SK-N-SH (cell line): ENCODE data around the gene SH3BGRL3. TPM values are rescaled to one million over a fixed set of nuclear protein-coding genes. Genes with fewer than 3 reads are reported as not detected.

Source experiments
- CTCF ChIA-PET: fragments of 300-600, 350-600 bp; formaldehyde crosslinking; extraction: SDS; loops from one replicate; lab custom pipeline; 2021; lab: Yijun Ruan, JAX
- POLR2A ChIA-PET: fragments of 350-600 bp; sonication (Branson Sonifier 250); formaldehyde crosslinking; extraction: SDS; loops from one replicate; lab custom pipeline; 2020; ENCODE audit warnings: antibody characterized with exemption, inconsistent platforms; lab: Yijun Ruan, JAX
- DNase-seq: peaks from one replicate; pipeline ENCODE4 v3.0.0; 2012
- H2AFZ ChIP-seq: fragments of 200-600 bp; sonication (generic); 2 replicates; pipeline ENCODE4 v1.8.1; 2016; ENCODE audit warnings: antibody characterized with exemption, mild to moderate bottlenecking, low read depth
- H3F3A ChIP-seq: fragments of 200-600 bp; sonication (generic); replicated peaks from 2 replicates; pipeline ENCODE3; 2016; ENCODE audit warnings: antibody characterized with exemption, mild to moderate bottlenecking; ENCODE audit not compliant: insufficient read depth
- H3K27ac ChIP-seq, 2 experiments: fragments of 200-500 bp in 1 of 2; fragments of 200-600 bp in 1 of 2; sonication (Bioruptor generic) in 1 of 2; sonication (generic), shearing (Covaris generic) in 1 of 2; 2 replicates each; pipeline versions ENCODE4 v1.5.1 to v1.6.1; 2014 to 2016; ENCODE audit warnings: low read depth in 2 of 2, inconsistent platforms in 1 of 2, low read length in 1 of 2, mild to moderate bottlenecking in 1 of 2, mixed read lengths in 1 of 2
- H3K27me3 ChIP-seq: fragments of 200-600 bp; sonication (generic), shearing (Covaris generic); 2 replicates; pipeline ENCODE4 v1.6.1; 2016; ENCODE audit warnings: mixed run types; ENCODE audit not compliant: insufficient read depth
- H3K36me3 ChIP-seq, 2 experiments: fragments of 200-500 bp in 1 of 2; fragments of 200-600 bp in 1 of 2; sonication (Bioruptor generic) in 1 of 2; sonication (generic) in 1 of 2; replicated peaks in 1 of 2; 2 replicates each; pipeline versions ENCODE3 to v1.5.1; 2014 to 2016; ENCODE audit warnings: low read length in 1 of 2, mild to moderate bottlenecking in 1 of 2; ENCODE audit not compliant: insufficient read depth in 2 of 2, control insufficient read depth in 1 of 2
- H3K4me1 ChIP-seq, 2 experiments: fragments of 200-500 bp in 1 of 2; fragments of 200-600 bp in 1 of 2; sonication (Bioruptor generic) in 1 of 2; sonication (generic), shearing (Covaris generic) in 1 of 2; 2 replicates each; pipeline versions ENCODE4 v1.5.1 to v1.6.1; 2014 to 2016; ENCODE audit warnings: low read depth in 1 of 2, low read length in 1 of 2, mixed run types in 1 of 2; ENCODE audit not compliant: insufficient read depth in 2 of 2, control insufficient read depth in 1 of 2
- H3K4me2 ChIP-seq: fragments of 200-600 bp; sonication (generic), shearing (Covaris generic); 2 replicates; pipeline ENCODE4 v1.6.1; 2017; ENCODE audit warnings: mixed run types
- H3K4me3 ChIP-seq, 2 experiments: fragments of 200-500 bp in 1 of 2; fragments of 200-600 bp in 1 of 2; sonication (Bioruptor generic) in 1 of 2; sonication (generic), shearing (Covaris generic) in 1 of 2; 2 replicates each; pipeline versions ENCODE4 v1.5.1 to v1.8.1; 2014 to 2016; ENCODE audit warnings: low read depth in 2 of 2, inconsistent platforms in 1 of 2, low read length in 1 of 2, mild to moderate bottlenecking in 1 of 2, mixed read lengths in 1 of 2, moderate library complexity in 1 of 2
- H3K79me2 ChIP-seq: fragments of 200-600 bp; sonication (generic); 2 replicates; pipeline ENCODE4 v1.8.1; 2017; ENCODE audit warnings: mild to moderate bottlenecking; ENCODE audit not compliant: insufficient read depth
- H3K9ac ChIP-seq: fragments of 200-600 bp; sonication (generic); 2 replicates; pipeline ENCODE4 v1.6.1; 2017; ENCODE audit warnings: mixed run types
- H3K9me2 ChIP-seq: fragments of 200-600 bp; sonication (generic); 2 replicates; pipeline ENCODE4 v1.6.1; 2017; ENCODE audit warnings: mixed run types
- H3K9me3 ChIP-seq: fragments of 200-600 bp; sonication (generic); 2 replicates; pipeline ENCODE4 v1.6.1; 2017; ENCODE audit warnings: mixed run types, mild to moderate bottlenecking, moderate library complexity
- H4K20me1 ChIP-seq: fragments of 200-600 bp; sonication (generic); 2 replicates; pipeline ENCODE4 v1.6.1; 2017; ENCODE audit warnings: mild to moderate bottlenecking, mixed run types; ENCODE audit not compliant: insufficient read depth
- EP300 ChIP-seq, 2 experiments: IDR thresholded peaks; 2 replicates each; pipeline versions ENCODE4 v1.4.0 to v1.6.1; 2012; ENCODE audit warnings: borderline replicate concordance in 1 of 2, low read depth in 1 of 2, low read length in 1 of 2
- EZH2phosphoT487 ChIP-seq: fragments of 200-600 bp; sonication (generic); IDR thresholded peaks from 2 replicates; pipeline ENCODE4 v1.6.1; 2017; ENCODE audit warnings: low read depth, mixed run types, mild to moderate bottlenecking, antibody characterized with exemption, moderate library complexity, borderline replicate concordance
- FOSL2 ChIP-seq: IDR thresholded peaks from 2 replicates; pipeline ENCODE4 v1.4.0; 2012; ENCODE audit warnings: low read depth, mild to moderate bottlenecking, moderate library complexity, borderline replicate concordance
- FOXM1 ChIP-seq: IDR thresholded peaks from 2 replicates; pipeline ENCODE4 v1.4.0; 2012; ENCODE audit warnings: low read depth, mild to moderate bottlenecking
- RFX5 ChIP-seq: IDR thresholded peaks from 2 replicates; pipeline ENCODE4 v1.6.1; 2012; ENCODE audit warnings: mild to moderate bottlenecking, improper control_type of control experiment, low read length
- RXRA ChIP-seq: IDR thresholded peaks from 2 replicates; pipeline ENCODE4 v1.4.0; 2012; ENCODE audit warnings: low read depth, mild to moderate bottlenecking, borderline replicate concordance
- SMC3 ChIP-seq: IDR thresholded peaks from 2 replicates; pipeline ENCODE4 v1.6.1; 2012; ENCODE audit warnings: low read depth, low read length, improper control_type of control experiment
- ZBTB33 ChIP-seq: IDR thresholded peaks from 2 replicates; pipeline ENCODE4 v1.4.0; 2012; ENCODE audit warnings: low read depth, borderline replicate concordance
- WGBS: methylation state at CpG from one replicate; pipeline ENCODE4 v1.1.6; 2017; ENCODE audit warnings: low lambda C conversion rate; 5-methylcytosine and 5-hydroxymethylcytosine counted together
- polyA plus RNA-seq, 3 experiments: library from polyadenylated mRNA; depleted of rRNA; stranded (reverse); fragments of >200 nt; gene quantifications; 2 replicates each; pipeline ENCODE4 v1.2.3, GENCODE V29; 2012
- TF ChIP-seq, protein P1 (sequence below): IDR thresholded peaks from 2 replicates; pipeline ENCODE4 v1.6.1; 2012; ENCODE audit warnings: mild to moderate bottlenecking, low read depth, low read length, moderate library complexity
- TF ChIP-seq, protein P2 (sequence below): IDR thresholded peaks from 2 replicates; pipeline ENCODE4 v1.4.0; 2012; ENCODE audit warnings: low read depth
- TF ChIP-seq, protein P3 (sequence below): fragments of 200-600 bp; sonication (generic); IDR thresholded peaks from 2 replicates; pipeline ENCODE4 v1.6.1; 2017; ENCODE audit warnings: antibody characterized with exemption, mild to moderate bottlenecking, moderate library complexity

Gene SH3BGRL3
- polyA plus RNA-seq, 1 of the 3 experiments (the other 2 are of a cell fraction): 202 TPM

- TF ChIP-seq, protein P1, sequence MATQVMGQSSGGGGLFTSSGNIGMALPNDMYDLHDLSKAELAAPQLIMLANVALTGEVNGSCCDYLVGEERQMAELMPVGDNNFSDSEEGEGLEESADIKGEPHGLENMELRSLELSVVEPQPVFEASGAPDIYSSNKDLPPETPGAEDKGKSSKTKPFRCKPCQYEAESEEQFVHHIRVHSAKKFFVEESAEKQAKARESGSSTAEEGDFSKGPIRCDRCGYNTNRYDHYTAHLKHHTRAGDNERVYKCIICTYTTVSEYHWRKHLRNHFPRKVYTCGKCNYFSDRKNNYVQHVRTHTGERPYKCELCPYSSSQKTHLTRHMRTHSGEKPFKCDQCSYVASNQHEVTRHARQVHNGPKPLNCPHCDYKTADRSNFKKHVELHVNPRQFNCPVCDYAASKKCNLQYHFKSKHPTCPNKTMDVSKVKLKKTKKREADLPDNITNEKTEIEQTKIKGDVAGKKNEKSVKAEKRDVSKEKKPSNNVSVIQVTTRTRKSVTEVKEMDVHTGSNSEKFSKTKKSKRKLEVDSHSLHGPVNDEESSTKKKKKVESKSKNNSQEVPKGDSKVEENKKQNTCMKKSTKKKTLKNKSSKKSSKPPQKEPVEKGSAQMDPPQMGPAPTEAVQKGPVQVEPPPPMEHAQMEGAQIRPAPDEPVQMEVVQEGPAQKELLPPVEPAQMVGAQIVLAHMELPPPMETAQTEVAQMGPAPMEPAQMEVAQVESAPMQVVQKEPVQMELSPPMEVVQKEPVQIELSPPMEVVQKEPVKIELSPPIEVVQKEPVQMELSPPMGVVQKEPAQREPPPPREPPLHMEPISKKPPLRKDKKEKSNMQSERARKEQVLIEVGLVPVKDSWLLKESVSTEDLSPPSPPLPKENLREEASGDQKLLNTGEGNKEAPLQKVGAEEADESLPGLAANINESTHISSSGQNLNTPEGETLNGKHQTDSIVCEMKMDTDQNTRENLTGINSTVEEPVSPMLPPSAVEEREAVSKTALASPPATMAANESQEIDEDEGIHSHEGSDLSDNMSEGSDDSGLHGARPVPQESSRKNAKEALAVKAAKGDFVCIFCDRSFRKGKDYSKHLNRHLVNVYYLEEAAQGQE: no peak
- TF ChIP-seq EP300 (IDR thresholded peaks at IDR 0.05; ENCODE audit: borderline replicate concordance in 1 of 2, low read depth in 1 of 2, low read length in 1 of 2): no peak
- TF ChIP-seq RFX5: no peak
- no peak for TF ChIP-seq EZH2phosphoT487
- no peak for TF ChIP-seq FOXM1
- TF ChIP-seq ZBTB33: no peak
These were observed 4.1 kb upstream of the SH3BGRL3 start (continued) for GRCh38 chr1:26275580-26276431.

DNA sequence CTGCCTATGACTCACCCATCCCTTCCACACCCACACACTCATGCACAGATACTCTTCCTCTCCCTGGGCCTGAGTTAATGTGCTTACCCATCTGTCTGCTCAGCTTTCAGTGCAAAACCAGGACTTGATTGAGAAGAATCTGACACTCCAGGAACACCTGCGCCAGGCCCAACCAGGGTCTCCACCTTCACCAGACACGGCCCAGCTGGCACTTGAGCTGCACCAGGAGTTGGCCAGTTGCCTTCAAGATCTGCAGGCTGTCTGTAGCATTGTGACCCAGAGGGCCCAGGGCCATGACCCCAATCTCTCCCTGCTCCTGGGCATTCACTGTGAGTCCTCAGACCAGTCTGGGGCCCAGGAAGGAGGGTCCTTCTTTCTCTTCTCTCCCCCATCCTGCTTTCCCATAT, 3.5 kb upstream of the SH3BGRL3 start:
- Histone ChIP-seq H3K27me3 (no peaks in the 10 kb centered on the region), H2AFZ (no peak overlapping the region), H3K9me3 (no peaks in the 10 kb centered on the region), H3K36me3 (peaks cover 9 to 33% of the 10 kb centered on the region in 2 experiments), H3K27ac (peak overlapping the region; percentile 71 to 87), H3K4me2 (peak overlapping the region; percentile 74), H3K9me2 (no peaks in the 10 kb centered on the region), H3F3A (peaks cover 51% of the 10 kb centered on the region), H3K79me2 (peaks cover 23% of the 10 kb centered on the region), H4K20me1 (peaks cover 6% of the 10 kb centered on the region), H3K4me1 (peaks cover 31 to 48% of the 10 kb centered on the region in 2 experiments; a peak in 3 of 4 replicates), H3K9ac (peak overlapping the region; percentile 47; the same call in 1 of the 2 replicates), H3K4me3 (no peak overlapping the region)
- POLR2A ChIA-PET: no interaction called here
- TF ChIP-seq SMC3: no peak
- TF ChIP-seq EZH2phosphoT487: no peak
- TF ChIP-seq RXRA: no peak
- TF ChIP-seq, protein P2, sequence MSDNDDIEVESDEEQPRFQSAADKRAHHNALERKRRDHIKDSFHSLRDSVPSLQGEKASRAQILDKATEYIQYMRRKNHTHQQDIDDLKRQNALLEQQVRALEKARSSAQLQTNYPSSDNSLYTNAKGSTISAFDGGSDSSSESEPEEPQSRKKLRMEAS: 0 out of 2 replicates have a peak, but pooled peaks have one; percentile 16
- peak; percentile 80; the same call in 1 of the 2 replicates for TF ChIP-seq FOSL2
- TF ChIP-seq, protein P3, sequence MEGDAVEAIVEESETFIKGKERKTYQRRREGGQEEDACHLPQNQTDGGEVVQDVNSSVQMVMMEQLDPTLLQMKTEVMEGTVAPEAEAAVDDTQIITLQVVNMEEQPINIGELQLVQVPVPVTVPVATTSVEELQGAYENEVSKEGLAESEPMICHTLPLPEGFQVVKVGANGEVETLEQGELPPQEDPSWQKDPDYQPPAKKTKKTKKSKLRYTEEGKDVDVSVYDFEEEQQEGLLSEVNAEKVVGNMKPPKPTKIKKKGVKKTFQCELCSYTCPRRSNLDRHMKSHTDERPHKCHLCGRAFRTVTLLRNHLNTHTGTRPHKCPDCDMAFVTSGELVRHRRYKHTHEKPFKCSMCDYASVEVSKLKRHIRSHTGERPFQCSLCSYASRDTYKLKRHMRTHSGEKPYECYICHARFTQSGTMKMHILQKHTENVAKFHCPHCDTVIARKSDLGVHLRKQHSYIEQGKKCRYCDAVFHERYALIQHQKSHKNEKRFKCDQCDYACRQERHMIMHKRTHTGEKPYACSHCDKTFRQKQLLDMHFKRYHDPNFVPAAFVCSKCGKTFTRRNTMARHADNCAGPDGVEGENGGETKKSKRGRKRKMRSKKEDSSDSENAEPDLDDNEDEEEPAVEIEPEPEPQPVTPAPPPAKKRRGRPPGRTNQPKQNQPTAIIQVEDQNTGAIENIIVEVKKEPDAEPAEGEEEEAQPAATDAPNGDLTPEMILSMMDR: no peak
- no peak for TF ChIP-seq EP300 (IDR thresholded peaks at IDR 0.05; ENCODE audit: borderline replicate concordance in 1 of 2, low read depth in 1 of 2, low read length in 1 of 2)
- CTCF ChIA-PET: interaction anchor here (0.6 to 9.5 kb wide), 27 partner anchors 9 to 355 kb away, joined by 3 to 204 read pairs (median 6); partner anchors contain the start of genes C1orf232, CD52, CEP85 and ZNF593
- DNase-seq: no peak
- WGBS: 0% methylated on average over 1 of the region's 2 CpGs
